ENCODE measurements around the gene TEX35.

Gene TEX35

DNA sequence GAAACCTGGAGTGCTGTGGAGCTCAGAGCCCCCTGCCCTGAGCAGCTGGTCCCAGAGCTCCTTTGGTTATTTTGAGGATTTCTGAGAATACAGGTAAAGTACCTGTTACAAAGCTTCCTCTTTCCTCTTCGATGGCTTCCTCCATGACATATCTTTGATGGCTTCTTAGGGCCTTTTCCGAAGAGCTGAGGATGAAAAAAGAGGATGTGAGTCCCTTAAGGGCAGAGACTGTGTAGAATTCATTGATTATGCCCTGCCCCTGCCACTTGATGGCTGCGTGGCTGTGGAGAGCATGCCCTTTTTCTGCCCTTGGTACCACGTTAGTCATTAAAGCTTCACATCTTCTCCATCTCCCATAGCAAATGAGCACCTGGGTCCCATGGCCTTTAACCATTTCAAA is 14.2 kb downstream of the TEX35 start:
- no peak for DNase-seq

DNA sequence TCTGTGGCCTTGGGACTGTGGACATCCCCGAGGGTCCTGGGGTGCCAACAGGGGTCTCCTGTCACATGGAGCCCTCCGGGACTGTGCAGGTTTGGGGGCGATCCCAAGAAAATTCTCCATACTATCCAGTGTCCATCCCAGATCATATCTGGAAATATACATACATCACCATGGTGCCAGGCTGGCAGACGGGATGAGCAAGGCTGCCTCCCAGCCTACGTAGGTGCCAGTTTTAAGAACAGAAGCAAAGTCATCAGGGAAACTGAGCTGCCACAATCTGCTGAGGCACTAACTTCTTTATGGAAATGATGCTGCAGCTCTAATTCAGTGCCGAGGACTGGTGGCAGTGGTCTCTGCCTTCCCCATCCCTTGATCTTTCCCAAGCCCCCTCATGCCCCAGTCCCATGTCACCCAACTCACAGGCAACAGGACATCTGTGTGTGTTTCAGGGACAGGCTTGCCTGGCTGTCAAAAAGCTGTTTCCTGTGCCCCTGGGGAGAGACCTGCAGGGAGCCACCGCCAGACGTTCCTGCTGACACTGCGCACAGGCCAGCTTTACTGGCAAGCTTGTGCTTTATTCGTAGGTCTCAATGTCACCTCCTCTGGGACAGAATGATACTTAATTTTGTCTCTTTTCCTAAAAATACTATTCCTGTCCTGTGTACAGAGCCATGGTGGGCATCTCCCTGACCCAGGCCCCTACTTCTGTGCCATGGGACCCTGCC is 15.5 kb downstream of the TEX35 start:
- no peak for DNase-seq

DNA sequence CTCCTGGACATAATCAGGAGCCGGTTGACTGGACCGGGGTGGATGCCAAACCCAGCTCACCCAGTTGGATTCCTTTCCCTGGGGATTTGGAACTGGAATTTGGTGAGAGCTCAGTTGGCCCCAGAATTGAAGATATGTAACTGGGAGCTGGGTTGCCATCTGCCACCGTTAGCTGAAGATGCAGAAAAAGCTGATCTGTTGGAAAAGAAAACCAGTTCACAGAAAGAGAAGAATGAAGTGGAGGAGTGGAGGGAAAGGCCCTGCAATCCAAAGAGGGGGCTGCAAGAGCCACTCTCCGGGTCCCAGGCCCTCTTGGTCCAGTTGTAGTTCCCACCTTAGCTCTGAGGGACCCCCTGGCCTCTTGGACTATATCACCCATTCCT is 16.0 kb downstream of the TEX35 start:
- no peak for DNase-seq

DNA sequence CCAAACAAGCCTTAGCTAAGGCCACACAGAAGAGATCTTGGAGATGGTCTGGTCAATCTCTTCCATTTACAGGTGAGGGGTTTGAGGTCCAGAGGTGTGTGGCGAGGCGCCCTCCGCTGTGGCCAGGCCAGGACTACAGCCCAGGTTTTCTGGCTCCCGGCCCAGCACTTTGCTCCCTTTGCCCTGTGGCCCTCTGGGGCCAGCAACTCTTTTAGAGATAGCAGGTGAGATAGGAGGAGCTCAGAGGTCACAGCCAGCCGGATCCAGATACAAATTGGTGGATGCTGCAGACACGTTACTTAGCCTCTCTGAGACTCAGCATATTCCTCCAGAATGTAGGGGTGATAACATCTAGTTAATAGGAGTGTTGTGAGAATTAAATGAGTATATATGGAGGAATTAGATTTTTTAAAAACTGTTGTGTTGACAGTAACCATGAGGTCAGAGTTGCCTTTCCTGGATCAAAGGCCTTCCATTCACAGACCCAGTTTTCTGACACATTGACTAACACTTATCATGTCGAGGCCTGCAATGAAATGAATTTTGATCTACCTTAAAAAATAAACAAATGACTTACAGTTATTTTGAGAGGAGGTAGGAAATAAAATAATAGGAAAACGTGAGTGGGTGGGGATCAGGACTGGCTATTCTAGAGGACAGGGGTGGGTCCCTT is 16.6 kb downstream of the TEX35 start:
- DNase-seq: no peak

DNA sequence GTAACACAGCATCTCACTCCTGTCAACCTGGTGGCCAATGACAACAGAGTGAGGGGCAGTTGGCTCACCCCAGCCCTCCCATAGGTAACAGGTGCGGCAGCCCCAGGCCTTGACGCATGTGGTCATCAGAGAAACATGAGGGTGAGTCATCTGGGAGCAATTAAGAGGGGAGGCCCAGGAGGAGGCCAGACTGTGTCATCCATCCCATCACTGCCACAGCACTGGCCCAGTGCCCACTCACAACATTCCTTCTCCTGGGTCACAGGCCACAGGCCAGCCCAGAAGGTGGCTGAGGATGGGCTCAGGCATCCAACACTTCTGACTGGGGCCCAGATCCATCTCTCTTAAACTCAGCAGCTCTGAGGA is 17.1 kb downstream of the TEX35 start:
- DNase-seq: no peak

DNA sequence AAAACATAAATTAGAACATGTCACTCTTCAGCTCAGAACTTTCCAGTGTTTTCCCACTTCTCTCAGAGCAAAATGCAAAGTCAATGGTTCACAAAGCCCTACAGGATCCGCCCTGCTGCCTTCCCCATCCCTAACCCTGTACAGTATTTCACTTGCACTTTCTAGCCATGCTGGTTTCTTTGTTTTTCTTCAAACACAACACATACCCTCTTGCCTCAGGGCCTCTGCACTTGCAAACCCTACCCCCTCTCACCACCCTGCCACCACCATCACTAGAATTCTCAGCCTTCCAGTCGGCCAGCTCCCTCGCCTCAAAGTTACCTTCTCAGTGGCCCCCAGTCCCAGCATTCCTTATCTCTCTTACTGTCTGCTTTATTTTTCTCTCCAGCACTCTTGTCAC is 17.6 kb downstream of the TEX35 start:
- no peak for DNase-seq

DNA sequence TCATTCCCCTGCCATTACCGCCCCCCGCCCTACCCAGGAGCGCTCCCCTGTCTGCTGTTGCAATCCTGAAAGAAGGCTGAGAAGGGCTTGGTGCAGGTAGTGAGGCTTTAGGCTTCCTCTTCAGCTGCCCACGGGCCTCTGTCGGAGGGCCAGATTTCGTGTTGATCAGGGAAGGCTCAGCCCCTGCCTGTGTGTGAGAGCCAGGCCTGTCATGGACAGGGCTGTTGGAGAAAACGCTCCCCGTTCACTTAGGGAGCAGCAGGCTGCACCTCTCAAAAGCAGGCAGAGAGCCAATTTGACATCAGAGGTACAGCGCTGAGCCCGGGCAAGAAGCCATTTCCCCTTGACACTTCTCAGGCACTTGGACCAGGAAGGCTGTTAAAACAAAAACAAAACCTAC is 19.0 kb downstream of the TEX35 start:
- no peak for DNase-seq

DNA sequence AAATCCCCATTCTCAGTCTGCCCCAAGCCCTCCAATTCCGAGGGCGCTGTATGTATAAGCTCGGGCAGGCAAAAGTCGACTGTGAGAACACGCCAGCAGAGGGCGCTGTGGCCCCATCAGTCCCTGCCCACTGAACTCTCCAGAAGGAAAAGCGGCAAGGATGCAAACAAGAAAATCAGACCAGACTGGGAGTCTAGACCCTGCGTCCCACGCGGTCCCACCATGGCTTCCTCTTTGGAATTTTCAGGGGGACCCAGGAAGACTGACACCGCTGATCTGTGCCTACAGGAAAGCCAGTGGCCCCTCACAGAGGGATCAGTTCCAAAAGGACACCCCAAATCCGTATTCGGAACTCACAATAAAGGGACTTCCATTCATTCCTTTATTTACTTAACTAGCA is 19.5 kb downstream of the TEX35 start:
- DNase-seq: peak; percentile 69

DNA sequence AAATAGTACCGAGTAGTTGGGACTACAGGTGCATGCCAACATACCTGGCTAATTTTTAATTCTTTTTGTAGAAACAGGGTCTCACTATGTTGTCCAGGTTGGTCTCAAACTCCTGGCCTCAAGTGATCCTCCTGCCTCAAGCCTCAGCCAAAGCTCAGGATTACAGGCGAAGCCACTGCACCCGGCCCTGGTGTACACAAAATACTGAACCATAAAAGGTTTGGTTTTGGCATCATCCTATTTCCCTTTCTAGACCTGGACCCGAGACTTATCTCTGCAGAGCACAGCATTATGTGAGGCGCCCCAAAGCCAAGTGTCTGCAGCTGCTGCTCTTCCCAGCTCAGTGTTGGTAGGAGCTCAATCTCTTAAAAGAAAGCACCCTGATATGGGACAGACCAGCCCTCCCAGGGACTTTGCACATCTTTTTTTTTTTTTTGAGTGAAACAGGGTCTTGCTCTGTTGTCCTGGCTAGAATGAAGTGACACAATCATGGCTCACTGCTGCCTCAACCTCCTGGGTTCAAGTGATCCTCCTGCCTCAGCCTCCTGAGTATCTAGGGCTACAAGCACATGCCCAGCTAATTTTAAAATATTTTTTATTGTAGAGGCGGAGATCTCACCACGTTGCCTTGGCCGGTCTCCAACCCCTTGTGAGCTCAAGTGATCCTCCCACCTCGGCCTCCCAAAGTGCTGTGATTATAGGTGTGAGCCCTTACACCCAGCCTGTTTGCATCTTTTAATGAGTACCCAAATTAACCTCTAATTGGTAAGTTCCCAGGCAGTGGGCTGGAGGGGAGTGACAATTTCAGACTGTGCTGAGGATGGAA is 20.4 kb downstream of the TEX35 start:
- DNase-seq: no peak

DNA sequence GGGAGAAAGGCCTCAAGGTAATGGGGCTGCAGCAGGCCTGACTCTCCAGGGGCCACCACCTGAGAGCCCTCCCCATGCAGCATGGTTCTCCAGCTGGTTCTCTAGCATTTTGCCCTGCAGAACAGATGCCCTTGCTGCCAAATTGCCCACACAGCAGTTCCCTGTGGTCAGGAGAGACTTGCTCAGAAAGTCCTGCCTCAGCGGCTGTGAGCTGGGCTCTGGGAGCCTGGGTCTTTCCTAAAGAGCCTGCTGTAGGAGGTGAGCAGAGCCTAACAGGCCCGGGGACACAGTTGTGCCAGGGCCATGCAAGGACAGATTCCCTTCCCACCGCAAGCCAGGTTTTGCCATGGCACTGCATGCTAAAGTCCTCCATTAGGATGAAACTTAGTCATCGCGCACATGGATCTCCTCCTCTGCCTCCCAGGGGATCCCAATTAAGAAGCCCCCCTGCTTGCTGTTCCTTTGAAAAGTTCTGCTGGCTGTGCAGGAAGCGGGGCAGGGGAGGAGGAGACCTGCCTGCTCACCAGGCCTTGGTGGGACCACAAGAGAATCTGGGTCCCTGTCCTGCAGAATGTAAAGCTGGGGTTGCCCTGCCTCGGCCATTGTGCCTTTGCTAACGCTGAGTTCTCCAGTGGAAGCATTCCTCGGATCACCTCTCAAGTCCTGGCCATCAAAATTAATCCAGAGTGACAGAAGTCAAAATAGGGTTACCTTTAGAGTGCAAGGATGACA is 21.4 kb downstream of the TEX35 start:
- DNase-seq: no peak

DNA sequence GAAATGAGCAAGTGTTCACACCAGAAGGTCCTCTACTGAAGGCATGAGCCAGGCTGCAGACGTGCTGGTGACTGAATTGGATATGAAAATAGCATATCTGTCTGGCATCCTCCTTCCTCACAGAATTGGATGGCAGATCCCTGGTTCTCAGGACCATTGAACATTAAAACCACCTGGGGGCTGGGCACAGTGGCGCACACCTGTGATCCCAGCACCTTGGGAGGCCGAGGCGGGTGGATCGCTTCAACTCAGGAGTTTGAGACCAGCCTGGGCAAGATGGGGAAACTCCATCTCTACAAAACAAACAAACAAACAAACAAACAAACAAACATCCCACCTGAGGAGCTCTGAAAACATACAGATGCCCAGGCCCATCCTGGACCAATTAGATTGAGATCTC is 23.4 kb downstream of the TEX35 start:
- no peak for DNase-seq

DNA sequence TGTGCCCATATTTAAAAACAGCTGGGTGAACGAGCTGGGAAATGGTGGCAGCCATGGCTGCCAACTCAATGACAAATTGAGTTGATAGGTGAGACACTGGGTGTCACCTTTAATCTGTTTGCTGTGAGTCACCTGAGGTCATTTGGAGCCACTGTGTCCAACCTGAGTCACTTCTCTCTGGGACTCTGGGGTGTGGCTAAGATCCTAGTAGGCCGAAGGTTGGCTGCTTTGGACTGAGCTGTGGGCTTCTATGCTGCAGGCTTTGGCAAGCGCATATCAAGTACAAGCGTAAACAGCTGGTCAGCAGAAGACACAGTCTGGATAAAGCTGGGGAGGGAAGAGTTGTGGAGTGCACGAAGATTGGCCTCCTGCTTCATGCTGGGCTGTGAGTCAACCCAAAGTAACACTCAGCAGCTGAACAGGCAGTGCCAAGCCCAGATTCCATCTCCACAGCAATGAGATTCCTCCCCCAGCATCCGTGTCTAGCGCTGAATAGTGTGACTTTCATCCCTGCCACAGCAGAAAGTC is 24.0 kb downstream of the TEX35 start:
- no peak for DNase-seq

DNA sequence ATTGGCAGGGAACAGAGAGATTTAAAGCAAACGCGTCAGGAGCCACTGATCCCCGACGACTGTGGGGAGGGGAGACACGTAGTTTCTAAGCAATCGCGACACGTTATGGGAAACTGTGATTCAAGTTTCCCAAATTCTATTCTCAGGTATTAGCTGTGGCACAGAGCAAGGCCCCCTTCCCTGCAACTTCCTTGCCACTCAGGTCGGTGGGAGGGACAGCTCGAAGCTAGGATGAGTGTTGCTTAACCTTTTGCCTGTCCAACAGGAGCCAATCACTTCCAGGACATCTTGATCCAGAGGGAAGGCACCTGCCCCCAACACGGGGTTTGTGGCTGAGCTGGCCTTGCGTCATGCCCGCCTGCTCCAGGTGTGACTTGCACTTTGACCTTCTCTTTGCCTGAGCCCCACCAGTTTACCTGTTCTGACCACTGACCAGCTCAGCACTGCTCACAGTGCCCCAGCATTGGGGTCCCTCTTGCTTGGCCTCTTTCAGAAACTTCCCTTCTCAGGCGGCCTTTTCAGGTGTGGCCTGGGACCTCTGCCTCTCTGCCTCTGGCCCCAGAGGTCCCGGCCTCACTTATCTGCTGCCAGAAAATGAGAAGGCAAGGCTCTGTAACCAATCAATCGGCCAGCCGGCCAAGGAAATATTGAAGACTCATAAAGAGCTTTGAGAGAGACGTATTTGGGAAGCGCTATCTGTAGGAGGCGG is 24.6 kb downstream of the TEX35 start:
- no peak for DNase-seq

DNA sequence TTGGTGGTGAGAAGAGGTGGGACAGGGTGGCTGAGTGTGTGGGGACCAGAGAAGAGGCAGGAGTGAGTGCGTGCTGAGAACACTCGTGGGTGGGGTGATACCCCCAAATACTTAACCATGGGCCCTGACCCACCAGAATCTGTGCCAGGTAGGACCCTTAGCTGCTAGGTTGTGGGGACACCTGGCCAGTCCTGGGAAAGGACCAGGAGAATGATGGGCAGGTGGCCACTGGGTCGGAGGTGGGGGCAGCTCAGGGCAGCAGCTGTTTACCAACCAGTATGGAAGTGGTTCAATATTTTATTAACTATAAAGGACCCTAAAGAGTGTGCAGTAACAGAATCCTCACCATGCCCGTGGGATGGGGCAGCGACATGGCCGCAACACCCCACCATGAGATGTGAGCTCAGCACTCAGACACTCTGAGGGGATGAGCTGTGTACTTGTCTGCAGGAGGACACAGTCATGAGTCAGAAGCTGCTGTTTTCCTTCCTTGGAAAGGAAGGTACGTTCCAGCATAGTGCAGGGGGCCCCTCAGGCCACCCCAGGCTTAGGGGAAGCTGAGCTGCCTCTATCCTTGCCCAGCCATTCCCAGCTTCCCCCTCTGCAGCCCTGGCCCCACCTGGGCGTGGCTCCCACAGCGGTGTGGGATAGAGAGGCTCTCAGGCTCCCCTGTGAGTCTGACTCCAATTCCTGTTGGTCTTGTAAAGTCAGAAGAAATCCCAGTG is 25.4 kb downstream of the TEX35 start:
- DNase-seq: no peak

DNA sequence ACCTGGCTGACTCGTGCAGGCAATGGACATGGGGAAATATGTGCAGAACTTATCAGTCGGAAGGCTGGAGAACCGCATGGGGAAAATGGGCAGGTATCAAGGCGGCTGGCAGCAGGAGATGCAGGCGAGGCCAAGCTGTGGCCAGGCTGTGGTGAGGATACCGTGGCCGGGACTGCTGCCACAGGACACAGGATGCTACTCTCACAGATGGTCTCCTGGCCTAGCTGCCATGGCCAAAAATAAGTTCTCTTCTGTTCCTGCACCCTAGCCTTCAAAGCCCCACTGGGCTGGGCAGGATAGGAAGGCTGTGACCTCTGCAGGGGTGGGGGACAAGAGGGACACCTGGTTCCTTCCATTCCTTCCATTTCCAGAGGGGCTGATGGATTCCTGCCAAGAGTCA is 26.4 kb downstream of the TEX35 start:
- DNase-seq: no peak

DNA sequence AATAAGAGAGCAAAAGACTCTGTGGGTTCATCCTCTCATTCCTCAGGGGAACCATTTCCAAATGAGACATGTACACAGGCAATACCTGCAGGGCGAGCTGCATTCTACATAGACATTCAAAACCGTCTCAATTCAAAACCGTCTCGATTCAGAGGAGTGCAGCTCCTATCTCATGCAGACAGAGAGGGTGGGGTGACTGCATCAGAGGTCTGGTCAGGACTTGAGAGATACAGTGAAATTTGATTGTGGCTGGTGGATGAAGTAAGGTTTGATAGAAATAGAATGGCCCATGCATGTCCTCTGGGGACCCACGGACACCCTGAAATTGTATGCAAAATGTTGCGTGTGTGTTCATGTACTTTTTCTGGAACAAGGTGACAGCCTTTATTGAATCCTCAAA is 27.3 kb downstream of the TEX35 start:
- DNase-seq: no peak

DNA sequence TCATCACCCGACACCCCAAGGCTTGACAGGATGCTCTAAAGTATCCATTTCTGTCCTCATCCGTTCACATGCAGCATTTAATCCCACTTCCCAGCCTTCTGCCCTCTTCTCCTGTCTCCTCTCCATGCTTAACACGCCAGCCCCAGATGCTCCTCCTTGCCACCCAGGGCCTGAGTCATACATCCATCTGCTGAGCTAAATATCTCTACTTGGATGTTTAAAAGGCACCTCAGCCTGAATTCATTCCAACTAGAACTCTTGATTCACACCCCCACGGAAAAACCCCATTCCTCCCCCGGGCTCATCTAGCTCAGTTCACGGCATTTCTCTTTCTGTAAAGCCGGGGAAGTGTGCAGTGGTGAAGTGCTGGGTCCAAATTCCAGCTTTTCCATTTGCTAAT is 27.7 kb downstream of the TEX35 start:
- no peak for DNase-seq

DNA sequence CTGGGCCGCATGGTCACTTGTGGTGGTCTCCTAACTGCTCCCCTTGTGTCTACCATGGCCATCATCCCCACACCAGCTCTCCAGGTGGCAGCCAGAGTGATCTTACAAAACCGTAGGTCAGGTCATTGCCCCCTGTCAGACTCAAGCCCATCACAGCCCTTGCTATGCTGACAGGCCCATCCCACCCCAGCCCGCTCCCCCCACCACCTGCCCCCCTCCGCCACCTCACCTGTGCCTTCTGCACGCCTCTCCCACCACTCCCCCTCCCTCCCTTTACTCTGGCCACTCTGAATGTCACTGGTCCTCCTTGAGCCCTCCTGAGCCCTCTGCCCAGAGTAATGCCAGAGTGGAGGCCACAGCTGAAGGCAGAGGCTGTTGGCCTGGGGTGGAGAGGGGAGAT is 28.5 kb downstream of the TEX35 start:
- DNase-seq: no peak

DNA sequence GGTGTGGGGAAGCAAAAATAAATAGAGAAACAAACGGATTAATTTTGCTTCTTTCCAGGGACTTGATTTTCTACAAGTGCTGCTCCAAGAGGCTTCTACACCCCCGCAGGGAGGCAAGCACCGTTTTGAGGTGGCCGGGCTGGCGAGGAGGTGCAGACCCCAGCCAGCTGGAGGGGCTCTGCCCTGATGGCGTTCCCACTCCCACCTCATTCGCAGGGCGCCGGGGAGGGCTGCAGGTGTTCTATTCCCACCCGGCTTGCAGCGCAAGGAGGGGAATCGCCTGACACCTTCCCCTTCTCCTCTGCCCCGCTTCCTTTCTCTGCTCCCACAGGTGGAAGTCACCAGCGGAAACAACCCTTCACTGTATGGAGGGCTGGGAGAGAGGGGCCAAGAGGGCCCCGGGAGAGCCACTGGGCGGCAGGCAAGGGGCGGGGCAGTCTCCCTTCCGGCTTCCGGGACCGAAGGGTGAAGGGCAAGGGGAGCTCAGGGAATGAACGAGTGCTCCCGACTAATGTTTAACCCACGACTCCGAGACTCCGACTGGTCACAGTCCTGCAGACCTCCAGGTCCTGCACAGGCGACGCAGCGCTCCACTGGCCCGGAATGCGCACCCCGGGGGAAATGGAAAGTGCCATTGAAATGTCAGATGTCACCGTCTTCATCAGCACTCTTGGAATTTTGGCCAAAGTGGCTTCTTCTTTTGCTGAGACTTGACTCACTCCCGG is 29.1 kb downstream of the TEX35 start:
- peak; percentile 28 for DNase-seq

DNA sequence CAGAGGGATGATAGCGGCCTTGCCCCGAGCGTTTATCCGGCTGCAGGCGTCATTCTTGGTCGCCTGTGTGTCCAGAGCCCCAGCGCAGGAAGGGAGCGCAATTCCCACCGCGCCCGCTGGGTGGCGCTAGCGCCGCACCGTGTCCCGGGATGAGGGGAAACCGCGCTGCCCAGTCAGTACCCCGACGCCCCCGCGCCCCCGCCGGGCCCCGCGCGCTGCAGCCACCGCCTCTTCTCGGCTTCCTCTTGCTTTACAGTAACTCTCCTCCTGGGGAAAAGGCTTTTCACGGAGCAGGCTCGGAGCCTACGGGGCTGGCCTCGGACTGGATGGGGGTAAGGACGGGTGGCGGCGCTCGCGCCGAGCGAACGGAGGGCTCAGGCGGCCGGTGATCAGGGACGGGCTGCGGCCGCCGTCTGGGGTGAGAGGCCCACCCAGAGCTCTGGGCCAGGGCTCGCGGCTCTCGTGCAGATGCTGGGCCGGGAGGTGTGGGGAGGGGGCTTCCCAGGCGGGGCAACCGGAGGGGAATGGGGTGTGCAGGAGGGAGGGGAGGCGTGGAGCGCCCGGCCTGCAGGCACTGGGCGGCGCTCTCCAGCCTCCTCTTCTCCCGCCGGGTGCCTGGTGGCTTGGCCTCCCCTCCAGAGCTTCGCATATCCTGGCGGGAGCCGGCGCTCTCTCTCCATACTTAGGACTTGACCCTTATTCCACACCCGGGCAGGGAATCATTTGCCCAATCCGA is 29.8 kb downstream of the TEX35 start:
- DNase-seq: peak; percentile 86

DNA sequence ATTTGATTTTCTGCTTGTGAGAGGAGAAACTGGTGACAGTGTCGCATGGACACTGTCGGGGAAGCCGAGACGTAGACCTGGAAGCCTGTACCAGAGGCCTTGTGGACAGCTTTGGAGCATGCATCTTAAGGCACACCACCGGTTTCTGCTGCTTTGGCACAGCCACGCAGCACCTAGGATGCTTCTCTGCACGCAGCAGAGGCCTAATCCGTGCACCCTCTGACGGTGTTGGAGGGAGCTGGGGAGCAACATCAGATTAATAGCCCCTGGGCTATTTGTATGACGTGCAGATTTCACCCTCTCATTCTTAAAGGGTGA is 30.3 kb downstream of the TEX35 start:
- no peak for DNase-seq
